ENCODE results near the gene TSPAN11. TPM values are rescaled to one million over a fixed set of nuclear protein-coding genes. Genes with fewer than 3 reads are reported as not detected.

TSPAN11 gene
- total and polyA plus RNA-seq, 2 experiments from 2014 or later = 2.1 to 6.0 TPM

DNA sequence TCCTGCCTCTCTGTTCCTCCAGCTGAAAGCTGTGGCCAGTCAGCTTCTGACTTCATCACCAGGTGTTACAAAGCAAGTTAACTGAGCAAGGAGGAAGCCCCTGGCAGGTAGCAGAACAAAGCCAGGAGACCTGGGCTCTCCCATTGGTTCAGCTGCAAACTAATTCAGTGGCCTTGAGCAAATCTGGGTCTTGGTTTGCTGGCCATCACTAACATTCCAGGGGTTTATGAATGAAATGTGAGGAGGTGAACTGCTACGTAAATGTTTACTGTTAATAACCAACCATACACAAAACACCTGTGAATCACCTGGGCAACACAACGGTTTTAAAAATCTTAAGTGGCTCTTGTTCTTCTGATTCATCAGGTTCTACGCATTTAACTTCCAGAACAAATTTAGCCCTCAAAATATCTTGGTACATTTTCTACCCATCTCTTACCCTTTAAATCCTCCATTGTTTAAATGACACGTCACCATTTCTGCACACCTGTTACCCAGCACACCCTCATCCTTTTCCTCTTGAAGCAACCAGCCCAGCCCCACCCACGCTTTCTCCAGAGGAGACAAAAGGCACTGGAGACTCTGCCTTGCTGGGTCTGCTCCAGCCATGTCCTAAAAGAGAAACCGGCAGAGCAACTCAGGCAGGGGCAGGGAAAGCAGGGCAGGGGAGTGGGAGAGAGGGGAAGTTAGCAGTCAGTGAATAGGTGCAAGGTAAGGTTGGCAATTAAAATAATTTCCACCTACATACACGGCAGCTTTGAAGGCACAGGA lies 49.3 kb upstream of the TSPAN11 start (continued):
- TF ChIP-seq, protein P1, sequence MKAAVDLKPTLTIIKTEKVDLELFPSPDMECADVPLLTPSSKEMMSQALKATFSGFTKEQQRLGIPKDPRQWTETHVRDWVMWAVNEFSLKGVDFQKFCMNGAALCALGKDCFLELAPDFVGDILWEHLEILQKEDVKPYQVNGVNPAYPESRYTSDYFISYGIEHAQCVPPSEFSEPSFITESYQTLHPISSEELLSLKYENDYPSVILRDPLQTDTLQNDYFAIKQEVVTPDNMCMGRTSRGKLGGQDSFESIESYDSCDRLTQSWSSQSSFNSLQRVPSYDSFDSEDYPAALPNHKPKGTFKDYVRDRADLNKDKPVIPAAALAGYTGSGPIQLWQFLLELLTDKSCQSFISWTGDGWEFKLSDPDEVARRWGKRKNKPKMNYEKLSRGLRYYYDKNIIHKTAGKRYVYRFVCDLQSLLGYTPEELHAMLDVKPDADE (IDR thresholded peaks at IDR 0.05) = no peak
- TF ChIP-seq, protein P2, sequence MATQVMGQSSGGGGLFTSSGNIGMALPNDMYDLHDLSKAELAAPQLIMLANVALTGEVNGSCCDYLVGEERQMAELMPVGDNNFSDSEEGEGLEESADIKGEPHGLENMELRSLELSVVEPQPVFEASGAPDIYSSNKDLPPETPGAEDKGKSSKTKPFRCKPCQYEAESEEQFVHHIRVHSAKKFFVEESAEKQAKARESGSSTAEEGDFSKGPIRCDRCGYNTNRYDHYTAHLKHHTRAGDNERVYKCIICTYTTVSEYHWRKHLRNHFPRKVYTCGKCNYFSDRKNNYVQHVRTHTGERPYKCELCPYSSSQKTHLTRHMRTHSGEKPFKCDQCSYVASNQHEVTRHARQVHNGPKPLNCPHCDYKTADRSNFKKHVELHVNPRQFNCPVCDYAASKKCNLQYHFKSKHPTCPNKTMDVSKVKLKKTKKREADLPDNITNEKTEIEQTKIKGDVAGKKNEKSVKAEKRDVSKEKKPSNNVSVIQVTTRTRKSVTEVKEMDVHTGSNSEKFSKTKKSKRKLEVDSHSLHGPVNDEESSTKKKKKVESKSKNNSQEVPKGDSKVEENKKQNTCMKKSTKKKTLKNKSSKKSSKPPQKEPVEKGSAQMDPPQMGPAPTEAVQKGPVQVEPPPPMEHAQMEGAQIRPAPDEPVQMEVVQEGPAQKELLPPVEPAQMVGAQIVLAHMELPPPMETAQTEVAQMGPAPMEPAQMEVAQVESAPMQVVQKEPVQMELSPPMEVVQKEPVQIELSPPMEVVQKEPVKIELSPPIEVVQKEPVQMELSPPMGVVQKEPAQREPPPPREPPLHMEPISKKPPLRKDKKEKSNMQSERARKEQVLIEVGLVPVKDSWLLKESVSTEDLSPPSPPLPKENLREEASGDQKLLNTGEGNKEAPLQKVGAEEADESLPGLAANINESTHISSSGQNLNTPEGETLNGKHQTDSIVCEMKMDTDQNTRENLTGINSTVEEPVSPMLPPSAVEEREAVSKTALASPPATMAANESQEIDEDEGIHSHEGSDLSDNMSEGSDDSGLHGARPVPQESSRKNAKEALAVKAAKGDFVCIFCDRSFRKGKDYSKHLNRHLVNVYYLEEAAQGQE (IDR thresholded peaks at IDR 0.05; ENCODE audit: unreplicated experiment) = no peak
- TF ChIP-seq POLR2AphosphoS5 (IDR thresholded peaks at IDR 0.05; ENCODE audit: low read depth) (no peak), EZH2 (IDR thresholded peaks at IDR 0.05; ENCODE audit: low read depth, unreplicated experiment) (no peak), JUNB (IDR thresholded peaks at IDR 0.05; ENCODE audit: unreplicated experiment) (no peak), EZH2phosphoT487 (IDR thresholded peaks at IDR 0.05; ENCODE audit: unreplicated experiment) (no peak), STAT1 (IDR thresholded peaks at IDR 0.05; ENCODE audit: unreplicated experiment) (no peak)

DNA sequence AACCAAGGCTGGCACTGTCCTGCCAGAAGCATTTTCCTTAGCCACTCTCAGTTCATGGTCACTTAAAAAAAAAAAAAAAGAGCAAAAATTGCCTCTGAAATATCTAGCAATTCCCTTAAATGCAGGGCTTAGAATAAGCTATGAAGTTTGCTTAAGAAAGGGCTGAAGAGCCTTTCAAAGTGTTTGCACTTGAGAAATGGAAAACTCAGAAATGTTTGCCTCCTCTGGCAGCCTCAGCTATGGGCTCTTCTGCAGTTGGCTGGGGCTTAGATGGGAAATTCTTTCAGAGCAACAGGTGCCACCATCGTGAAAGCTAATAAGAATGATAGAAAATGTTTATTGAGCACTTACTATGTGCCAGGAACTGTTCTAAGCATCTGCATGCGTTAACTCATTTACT lies 48.5 kb upstream of the TSPAN11 start:
- Histone ChIP-seq H3K4me3 (no peak overlapping the region), H3K27ac (ENCODE audit: low read depth) (no peak overlapping the region), H3K9me2 (ENCODE audit: insufficient read depth) (no peaks in the 10 kb centered on the region), H3K27me3 (ENCODE audit: insufficient read depth) (no peaks in the 10 kb centered on the region), H4K20me1 (replicated peaks; ENCODE audit: insufficient read depth) (no peaks in the 10 kb centered on the region), H3F3A (replicated peaks; ENCODE audit: low read depth) (no peaks in the 10 kb centered on the region), H3K4me2 (no peak overlapping the region), H3K4me1 (ENCODE audit: insufficient read depth) (no peaks in the 10 kb centered on the region), H2AFZ (no peak overlapping the region), H3K79me2 (replicated peaks; ENCODE audit: insufficient read depth) (no peaks in the 10 kb centered on the region), H3K36me3 (ENCODE audit: insufficient read depth) (no peaks in the 10 kb centered on the region)
- ATAC-seq (no peak), DNase-seq (ENCODE audit: low spot score) (no peak)
- H3K4me1 Mint-ChIP-seq = peaks cover 11% of the 10 kb centered on the region; the same call in 2 of the 3 replicates
- no peaks in the 10 kb centered on the region for H3K9me3 Mint-ChIP-seq
- H3K27ac Mint-ChIP-seq = no peak overlapping the region
- no peaks in the 10 kb centered on the region for H3K36me3 Mint-ChIP-seq (ENCODE audit: low read depth)
- no peak for TF ChIP-seq CREB1 (CRISPR knock-in tag; IDR thresholded peaks at IDR 0.05; ENCODE audit: low read depth)
- no peak for TF ChIP-seq EZH2phosphoT487 (IDR thresholded peaks at IDR 0.05; ENCODE audit: unreplicated experiment)
- TF ChIP-seq ZNF114 (CRISPR knock-in tag; IDR thresholded peaks at IDR 0.05) = no peak
- TF ChIP-seq, protein P3, sequence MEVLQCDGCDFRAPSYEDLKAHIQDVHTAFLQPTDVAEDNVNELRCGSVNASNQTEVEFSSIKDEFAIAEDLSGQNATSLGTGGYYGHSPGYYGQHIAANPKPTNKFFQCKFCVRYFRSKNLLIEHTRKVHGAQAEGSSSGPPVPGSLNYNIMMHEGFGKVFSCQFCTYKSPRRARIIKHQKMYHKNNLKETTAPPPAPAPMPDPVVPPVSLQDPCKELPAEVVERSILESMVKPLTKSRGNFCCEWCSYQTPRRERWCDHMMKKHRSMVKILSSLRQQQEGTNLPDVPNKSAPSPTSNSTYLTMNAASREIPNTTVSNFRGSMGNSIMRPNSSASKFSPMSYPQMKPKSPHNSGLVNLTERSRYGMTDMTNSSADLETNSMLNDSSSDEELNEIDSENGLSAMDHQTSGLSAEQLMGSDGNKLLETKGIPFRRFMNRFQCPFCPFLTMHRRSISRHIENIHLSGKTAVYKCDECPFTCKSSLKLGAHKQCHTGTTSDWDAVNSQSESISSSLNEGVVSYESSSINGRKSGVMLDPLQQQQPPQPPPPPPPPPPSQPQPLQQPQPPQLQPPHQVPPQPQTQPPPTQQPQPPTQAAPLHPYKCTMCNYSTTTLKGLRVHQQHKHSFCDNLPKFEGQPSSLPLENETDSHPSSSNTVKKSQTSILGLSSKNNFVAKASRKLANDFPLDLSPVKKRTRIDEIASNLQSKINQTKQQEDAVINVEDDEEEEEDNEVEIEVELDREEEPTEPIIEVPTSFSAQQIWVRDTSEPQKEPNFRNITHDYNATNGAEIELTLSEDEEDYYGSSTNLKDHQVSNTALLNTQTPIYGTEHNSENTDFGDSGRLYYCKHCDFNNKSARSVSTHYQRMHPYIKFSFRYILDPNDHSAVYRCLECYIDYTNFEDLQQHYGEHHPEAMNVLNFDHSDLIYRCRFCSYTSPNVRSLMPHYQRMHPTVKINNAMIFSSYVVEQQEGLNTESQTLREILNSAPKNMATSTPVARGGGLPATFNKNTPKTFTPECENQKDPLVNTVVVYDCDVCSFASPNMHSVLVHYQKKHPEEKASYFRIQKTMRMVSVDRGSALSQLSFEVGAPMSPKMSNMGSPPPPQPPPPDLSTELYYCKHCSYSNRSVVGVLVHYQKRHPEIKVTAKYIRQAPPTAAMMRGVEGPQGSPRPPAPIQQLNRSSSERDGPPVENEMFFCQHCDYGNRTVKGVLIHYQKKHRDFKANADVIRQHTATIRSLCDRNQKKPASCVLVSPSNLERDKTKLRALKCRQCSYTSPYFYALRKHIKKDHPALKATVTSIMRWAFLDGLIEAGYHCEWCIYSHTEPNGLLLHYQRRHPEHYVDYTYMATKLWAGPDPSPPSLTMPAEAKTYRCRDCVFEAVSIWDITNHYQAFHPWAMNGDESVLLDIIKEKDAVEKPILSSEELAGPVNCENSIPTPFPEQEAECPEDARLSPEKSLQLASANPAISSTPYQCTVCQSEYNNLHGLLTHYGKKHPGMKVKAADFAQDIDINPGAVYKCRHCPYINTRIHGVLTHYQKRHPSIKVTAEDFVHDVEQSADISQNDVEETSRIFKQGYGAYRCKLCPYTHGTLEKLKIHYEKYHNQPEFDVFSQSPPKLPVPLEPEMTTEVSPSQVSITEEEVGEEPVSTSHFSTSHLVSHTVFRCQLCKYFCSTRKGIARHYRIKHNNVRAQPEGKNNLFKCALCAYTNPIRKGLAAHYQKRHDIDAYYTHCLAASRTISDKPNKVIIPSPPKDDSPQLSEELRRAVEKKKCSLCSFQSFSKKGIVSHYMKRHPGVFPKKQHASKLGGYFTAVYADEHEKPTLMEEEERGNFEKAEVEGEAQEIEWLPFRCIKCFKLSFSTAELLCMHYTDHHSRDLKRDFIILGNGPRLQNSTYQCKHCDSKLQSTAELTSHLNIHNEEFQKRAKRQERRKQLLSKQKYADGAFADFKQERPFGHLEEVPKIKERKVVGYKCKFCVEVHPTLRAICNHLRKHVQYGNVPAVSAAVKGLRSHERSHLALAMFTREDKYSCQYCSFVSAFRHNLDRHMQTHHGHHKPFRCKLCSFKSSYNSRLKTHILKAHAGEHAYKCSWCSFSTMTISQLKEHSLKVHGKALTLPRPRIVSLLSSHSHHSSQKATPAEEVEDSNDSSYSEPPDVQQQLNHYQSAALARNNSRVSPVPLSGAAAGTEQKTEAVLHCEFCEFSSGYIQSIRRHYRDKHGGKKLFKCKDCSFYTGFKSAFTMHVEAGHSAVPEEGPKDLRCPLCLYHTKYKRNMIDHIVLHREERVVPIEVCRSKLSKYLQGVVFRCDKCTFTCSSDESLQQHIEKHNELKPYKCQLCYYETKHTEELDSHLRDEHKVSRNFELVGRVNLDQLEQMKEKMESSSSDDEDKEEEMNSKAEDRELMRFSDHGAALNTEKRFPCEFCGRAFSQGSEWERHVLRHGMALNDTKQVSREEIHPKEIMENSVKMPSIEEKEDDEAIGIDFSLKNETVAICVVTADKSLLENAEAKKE (CRISPR knock-in tag; IDR thresholded peaks at IDR 0.05) = no peak
- TF ChIP-seq NANOG (IDR thresholded peaks at IDR 0.05; ENCODE audit: borderline replicate concordance) = no peak
- no peak overlapping the region for H3K4me3 Mint-ChIP-seq
- H3K27me3 Mint-ChIP-seq (ENCODE audit: insufficient read depth, low read depth, poor library complexity) = peaks cover 11% of the 10 kb centered on the region

Measured in GM23338 (cell line).